GM12865 (cell line): ENCODE data around the gene CCDC70.

Experiments
- DNase-seq: peaks from one replicate; pipeline ENCODE4 v3.0.0; 2010; ENCODE audit warnings: low read depth
- H3K4me3 ChIP-seq: 2 replicates; pipeline ENCODE4 v1.5.1; 2011; ENCODE audit warnings: mild to moderate bottlenecking, low read depth, low read length, control low read depth
- TF ChIP-seq, protein P1 (sequence below): IDR thresholded peaks from 2 replicates; pipeline ENCODE4 v1.5.1; 2011; ENCODE audit warnings: low read length, control low read depth, low read depth, inconsistent platforms; ENCODE audit not compliant: insufficient read depth; ENCODE audit errors: missing control alignments

Gene CCDC70

DNA sequence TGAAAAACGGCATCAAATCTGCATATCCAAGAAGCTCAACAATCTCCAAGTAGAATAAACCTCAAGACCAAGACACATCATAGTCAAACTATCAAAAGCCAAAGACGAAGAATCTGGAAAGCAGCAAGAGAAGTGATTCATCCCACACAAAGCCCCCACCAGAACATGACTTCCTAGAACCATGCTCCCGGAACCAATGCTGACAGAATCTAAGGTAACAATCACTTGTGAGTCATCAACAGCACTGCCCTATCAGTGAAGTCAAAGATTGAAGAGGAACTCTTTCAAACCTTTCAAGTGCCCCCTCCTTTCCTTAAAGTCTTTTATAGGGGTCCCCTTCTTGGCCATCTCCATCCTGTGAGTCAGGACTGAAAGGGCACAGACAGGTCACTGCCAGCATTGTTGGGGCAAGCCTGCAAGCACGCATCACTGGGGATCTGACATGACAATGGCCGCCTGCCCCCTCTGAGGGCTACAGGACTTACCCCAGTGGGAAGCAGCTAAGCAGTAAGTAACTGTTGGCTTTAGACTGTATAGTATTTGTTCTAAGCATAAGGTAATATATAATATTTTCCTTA, at the start of gene CCDC70:
Gene CCDC70, plus strand, starts transcription at position 247 of the 578 bp plus-strand sequence. CDS start 3,443 bp downstream, outside the sequence.
- no peak for DNase-seq
- no peak within 1 kb of the TSS for H3K4me3 ChIP-seq
- TF ChIP-seq, protein P1, sequence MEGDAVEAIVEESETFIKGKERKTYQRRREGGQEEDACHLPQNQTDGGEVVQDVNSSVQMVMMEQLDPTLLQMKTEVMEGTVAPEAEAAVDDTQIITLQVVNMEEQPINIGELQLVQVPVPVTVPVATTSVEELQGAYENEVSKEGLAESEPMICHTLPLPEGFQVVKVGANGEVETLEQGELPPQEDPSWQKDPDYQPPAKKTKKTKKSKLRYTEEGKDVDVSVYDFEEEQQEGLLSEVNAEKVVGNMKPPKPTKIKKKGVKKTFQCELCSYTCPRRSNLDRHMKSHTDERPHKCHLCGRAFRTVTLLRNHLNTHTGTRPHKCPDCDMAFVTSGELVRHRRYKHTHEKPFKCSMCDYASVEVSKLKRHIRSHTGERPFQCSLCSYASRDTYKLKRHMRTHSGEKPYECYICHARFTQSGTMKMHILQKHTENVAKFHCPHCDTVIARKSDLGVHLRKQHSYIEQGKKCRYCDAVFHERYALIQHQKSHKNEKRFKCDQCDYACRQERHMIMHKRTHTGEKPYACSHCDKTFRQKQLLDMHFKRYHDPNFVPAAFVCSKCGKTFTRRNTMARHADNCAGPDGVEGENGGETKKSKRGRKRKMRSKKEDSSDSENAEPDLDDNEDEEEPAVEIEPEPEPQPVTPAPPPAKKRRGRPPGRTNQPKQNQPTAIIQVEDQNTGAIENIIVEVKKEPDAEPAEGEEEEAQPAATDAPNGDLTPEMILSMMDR, result no peak

DNA sequence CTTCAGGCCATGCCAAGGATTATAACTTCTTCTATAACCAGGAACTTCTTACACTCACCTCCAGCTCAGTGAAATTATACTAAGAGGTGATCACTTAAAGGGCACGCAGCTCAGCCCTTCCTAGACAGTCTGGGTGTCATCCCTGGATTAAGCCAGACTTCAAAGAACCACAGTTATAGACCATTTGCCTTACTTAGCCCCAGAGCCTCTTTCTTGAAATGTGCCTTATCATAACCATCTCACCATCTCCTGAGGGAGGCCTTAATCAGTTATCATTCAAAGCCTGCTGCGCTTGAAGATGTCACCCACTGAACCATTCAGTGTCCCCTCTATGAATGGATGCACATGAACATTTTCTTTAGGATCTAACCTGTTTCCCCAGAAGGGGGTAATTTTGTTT, 47.7 kb upstream of the CCDC70 start:
- no peak for DNase-seq
- TF ChIP-seq, protein P1, result no peak
- H3K4me3 ChIP-seq, result no peak overlapping the region

DNA sequence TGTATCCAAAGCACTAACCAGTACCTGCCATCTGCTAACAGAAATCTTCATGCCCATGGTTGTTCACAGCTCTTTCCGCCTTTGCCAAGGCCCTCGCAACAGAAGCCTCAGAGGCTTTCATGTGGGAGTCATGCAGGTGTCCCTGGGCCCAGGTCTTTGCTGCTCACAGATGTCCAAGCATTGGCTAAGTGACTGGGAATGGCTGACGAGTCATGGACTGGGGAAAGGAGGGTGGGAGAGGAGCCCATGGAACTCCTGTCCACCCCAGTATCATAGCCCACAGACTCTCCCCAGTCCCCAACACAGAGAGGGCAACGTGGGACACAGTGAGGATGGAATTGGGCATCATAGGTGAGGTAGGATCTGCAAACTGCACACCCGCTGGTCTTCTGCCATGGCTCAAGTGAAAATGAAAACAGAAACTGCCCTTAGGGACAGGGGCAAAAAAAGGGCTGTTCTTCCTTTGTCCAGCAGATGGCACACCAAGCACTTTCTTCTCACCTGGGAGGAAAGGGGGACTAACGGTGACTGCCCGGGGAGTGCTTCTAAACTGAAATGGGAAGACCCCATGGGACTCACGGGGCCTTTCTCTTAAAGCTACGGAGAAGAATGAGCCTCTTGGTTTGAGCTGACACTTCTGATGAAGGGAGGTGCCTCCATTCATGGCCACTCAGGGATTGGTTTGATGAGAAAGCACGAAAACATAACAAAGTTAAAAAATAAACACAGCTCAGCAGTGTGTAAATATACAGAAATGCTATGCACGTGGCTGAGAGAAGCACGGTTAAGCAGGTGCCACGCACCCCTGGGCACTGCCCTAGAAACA, 46.7 kb upstream of the CCDC70 start:
- TF ChIP-seq, protein P1, result peak; percentile 84
- peak; percentile 87 for DNase-seq
- H3K4me3 ChIP-seq, result peak overlapping the region; percentile 28; the same call in 1 of the 2 replicates

DNA sequence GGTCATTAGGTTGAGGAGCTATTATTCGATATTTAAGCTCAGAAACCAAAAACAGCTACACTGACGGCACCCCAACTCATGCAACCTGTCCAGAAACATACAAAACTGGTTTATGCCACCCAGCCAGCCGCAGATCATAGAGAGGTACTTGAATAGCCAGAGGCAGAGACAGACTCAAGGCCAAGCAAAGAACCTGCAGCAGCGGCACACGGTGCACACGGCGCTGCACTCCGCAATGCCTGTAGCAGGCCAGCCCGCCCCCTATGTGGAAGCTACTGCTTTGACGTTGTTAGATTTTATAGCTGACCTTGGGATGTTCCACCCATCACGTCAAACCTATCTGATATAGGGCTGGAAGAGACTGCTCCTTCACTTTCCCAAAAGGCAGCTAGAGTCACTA, 45.9 kb upstream of the CCDC70 start:
- no peak for DNase-seq
- H3K4me3 ChIP-seq, result no peak overlapping the region
- TF ChIP-seq, protein P1, result no peak

DNA sequence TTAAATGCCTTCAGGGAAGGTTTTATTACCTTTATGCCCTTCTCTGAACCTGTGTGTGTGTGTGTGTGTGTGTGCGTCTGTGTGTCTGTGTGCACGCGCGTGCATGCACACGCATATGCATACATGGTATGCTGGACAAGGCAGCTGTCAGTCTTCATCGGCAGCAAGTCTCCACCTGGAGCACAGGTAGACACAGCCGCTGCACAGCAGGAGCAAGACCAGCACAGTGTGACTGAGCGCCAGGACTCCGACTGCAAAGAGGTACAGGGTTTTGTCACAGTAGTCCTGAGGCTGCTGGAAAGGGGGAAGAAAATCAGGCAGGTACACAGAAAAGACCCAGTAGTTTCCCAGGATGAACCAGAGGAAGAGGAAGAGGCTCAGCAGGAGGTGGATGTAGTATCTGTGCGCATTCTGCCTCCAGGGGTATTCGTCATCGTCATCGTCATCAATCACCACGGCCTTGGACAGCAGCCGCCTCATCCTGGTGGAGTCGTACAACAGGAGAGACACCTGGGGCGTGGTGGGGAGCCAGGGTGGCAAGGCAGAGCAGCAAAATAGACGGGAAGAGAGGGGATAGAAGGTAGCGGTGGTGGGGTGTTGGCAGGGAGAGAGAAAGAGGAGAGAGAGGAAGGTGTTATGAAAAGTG, 45.0 kb upstream of the CCDC70 start:
- TF ChIP-seq, protein P1, result no peak
- H3K4me3 ChIP-seq, result no peak overlapping the region
- DNase-seq, result no peak

DNA sequence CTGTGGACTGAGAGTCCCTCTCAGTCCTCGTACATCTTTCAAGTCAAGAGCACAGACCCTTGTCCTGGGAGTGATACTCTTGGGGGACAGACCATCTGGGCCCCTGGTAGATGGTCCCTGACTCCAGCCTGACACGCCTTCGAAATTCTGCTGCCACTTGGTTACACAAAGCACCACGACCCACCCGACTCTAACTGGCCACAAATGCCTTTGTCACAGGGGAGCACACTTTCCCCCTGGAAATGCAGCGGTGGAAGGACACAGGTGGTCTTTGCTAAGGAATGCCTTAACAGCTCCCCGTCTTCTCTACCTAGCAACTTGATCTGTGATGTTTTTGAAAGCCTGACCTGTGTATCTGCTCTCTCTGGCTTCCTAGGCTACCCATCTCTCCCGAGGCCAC, 44.1 kb upstream of the CCDC70 start:
- no peak for DNase-seq
- no peak overlapping the region for H3K4me3 ChIP-seq
- TF ChIP-seq, protein P1, result no peak
